Mesendoderm (in vitro differentiated cells): Measurements from ENCODE around the gene ABO.

ENCODE experiments used
- DNase-seq: peaks from one replicate; pipeline ENCODE4 v3.0.0; 2013
- H2AK5ac ChIP-seq: 2 replicates; pipeline ENCODE4 v1.6.1; 2013; ENCODE audit warnings: low read length, inconsistent platforms
- H2BK120ac ChIP-seq: 2 replicates; pipeline ENCODE4 v1.6.1; 2013; ENCODE audit warnings: low read depth, mild to moderate bottlenecking, low read length, moderate library complexity, mixed read lengths
- H2BK15ac ChIP-seq: replicated peaks from 2 replicates; pipeline ENCODE4 v1.6.1; 2013; ENCODE audit warnings: low read depth, mild to moderate bottlenecking, moderate library complexity
- H2BK5ac ChIP-seq: 2 replicates; pipeline ENCODE4 v1.6.1; 2013; ENCODE audit warnings: low read length, inconsistent platforms
- H3K18ac ChIP-seq: 2 replicates; pipeline ENCODE4 v1.6.1; 2013; ENCODE audit warnings: mild to moderate bottlenecking, low read length, mixed read lengths
- H3K23ac ChIP-seq: one replicate; pipeline ENCODE4 v1.6.1; 2013; ENCODE audit warnings: low read length
- H3K27ac ChIP-seq: 2 replicates; pipeline ENCODE4 v1.5.1; 2013; ENCODE audit warnings: low read depth, mild to moderate bottlenecking, inconsistent platforms, low read length, moderate library complexity
- H3K27me3 ChIP-seq: 2 replicates; pipeline ENCODE4 v1.6.1; 2013; ENCODE audit warnings: low read length, control low read depth, mild to moderate bottlenecking, inconsistent platforms; ENCODE audit not compliant: insufficient read depth, poor library complexity
- H3K36me3 ChIP-seq: 2 replicates; pipeline ENCODE4 v1.6.1; 2013; ENCODE audit warnings: low read length, inconsistent platforms; ENCODE audit not compliant: control insufficient read depth, insufficient read depth
- H3K4ac ChIP-seq: one replicate; pipeline ENCODE4 v1.6.1; 2013; ENCODE audit warnings: low read depth, mild to moderate bottlenecking, low read length, moderate library complexity
- H3K4me1 ChIP-seq: 2 replicates; pipeline ENCODE4 v1.6.1; 2013; ENCODE audit warnings: low read depth, low read length, inconsistent platforms; ENCODE audit not compliant: control insufficient read depth
- H3K4me2 ChIP-seq: 2 replicates; pipeline ENCODE4 v1.6.1; 2013; ENCODE audit warnings: low read length
- H3K4me3 ChIP-seq: 2 replicates; pipeline ENCODE4 v1.5.1; 2013; ENCODE audit warnings: mild to moderate bottlenecking, low read length
- H3K56ac ChIP-seq: one replicate; pipeline ENCODE4 v1.6.1; 2013; ENCODE audit warnings: low read length
- H3K79me1 ChIP-seq: 2 replicates; pipeline ENCODE4 v1.6.1; 2013; ENCODE audit warnings: low read length, inconsistent platforms
- H3K79me2 ChIP-seq: 2 replicates; pipeline ENCODE4 v1.6.1; 2013; ENCODE audit warnings: mild to moderate bottlenecking, low read length; ENCODE audit not compliant: control insufficient read depth, insufficient read depth
- H3K9ac ChIP-seq: 2 replicates; pipeline ENCODE4 v1.6.1; 2013; ENCODE audit warnings: low read length, inconsistent platforms
- H4K5ac ChIP-seq: one replicate; pipeline ENCODE4 v1.6.1; 2013; ENCODE audit warnings: low read length
- H4K8ac ChIP-seq: one replicate; pipeline ENCODE4 v1.6.1; 2013; ENCODE audit warnings: low read depth, mild to moderate bottlenecking, control low read depth, low read length, moderate library complexity
- WGBS: extraction: QIAGEN DNeasy Blood & Tissue Kit; methylation state at CpG from one replicate; pipeline ENCODE4 v1.1.7; 2013; ENCODE audit warnings: low lambda C conversion rate, missing lambda C conversion rate; ENCODE audit not compliant: insufficient coverage; ENCODE audit errors: extremely low coverage; 5-methylcytosine and 5-hydroxymethylcytosine counted together

ABO gene

GRCh38 chr9:133306242-133307204 is 31.5 kb upstream of the ABO start:
- Histone ChIP-seq H3K4me1 (no peaks in the 10 kb centered on the region), H3K4ac (no peak overlapping the region), H4K5ac (no peak overlapping the region), H3K4me3 (no peak overlapping the region), H3K56ac (no peak overlapping the region), H3K23ac (no peak overlapping the region), H3K79me2 (no peaks in the 10 kb centered on the region), H3K36me3 (no peaks in the 10 kb centered on the region), H2BK5ac (no peak overlapping the region), H3K18ac (no peak overlapping the region), H4K8ac (no peak overlapping the region), H3K27me3 (no peaks in the 10 kb centered on the region), H3K9ac (no peak overlapping the region), H3K79me1 (no peaks in the 10 kb centered on the region), H2BK15ac (no peak overlapping the region), H2AK5ac (no peak overlapping the region), H2BK120ac (no peak overlapping the region), H3K27ac (no peak overlapping the region), H3K4me2 (no peak overlapping the region)
- DNase-seq: no peak
- WGBS: no CpG with 5 or more reads among the region's 31 CpGs

GRCh38 chr9:133305731-133306130 is 30.7 kb upstream of the ABO start:
- no peak overlapping the region for H3K23ac ChIP-seq
- DNase-seq: no peak
- no CpG with 5 or more reads among the region's 23 CpGs for WGBS
- no peak overlapping the region for H4K8ac ChIP-seq
- no peaks in the 10 kb centered on the region for H3K4me1 ChIP-seq
- no peak overlapping the region for H2AK5ac ChIP-seq
- H4K5ac ChIP-seq: no peak overlapping the region
- H2BK5ac ChIP-seq: no peak overlapping the region
- H3K27ac ChIP-seq: no peak overlapping the region
- H3K79me1 ChIP-seq: no peaks in the 10 kb centered on the region
- no peak overlapping the region for H3K56ac ChIP-seq
- no peaks in the 10 kb centered on the region for H3K36me3 ChIP-seq
- H3K79me2 ChIP-seq: no peaks in the 10 kb centered on the region
- no peak overlapping the region for H2BK15ac ChIP-seq
- H3K4me3 ChIP-seq: no peak overlapping the region
- no peak overlapping the region for H3K4me2 ChIP-seq
- H3K4ac ChIP-seq: no peak overlapping the region
- no peak overlapping the region for H2BK120ac ChIP-seq
- no peaks in the 10 kb centered on the region for H3K27me3 ChIP-seq
- H3K9ac ChIP-seq: no peak overlapping the region
- no peak overlapping the region for H3K18ac ChIP-seq

- Histone ChIP-seq H3K27me3 (no peaks in the 10 kb centered on the region), H3K9ac (no peak overlapping the region), H3K79me1 (no peaks in the 10 kb centered on the region), H3K4ac (no peak overlapping the region), H3K4me2 (no peak overlapping the region), H3K56ac (no peak overlapping the region), H3K18ac (no peak overlapping the region), H2BK5ac (no peak overlapping the region), H3K27ac (no peak overlapping the region), H3K36me3 (no peaks in the 10 kb centered on the region), H4K5ac (no peak overlapping the region), H3K4me3 (no peak overlapping the region), H3K23ac (no peak overlapping the region), H3K79me2 (no peaks in the 10 kb centered on the region), H4K8ac (no peak overlapping the region), H2AK5ac (no peak overlapping the region), H2BK120ac (no peak overlapping the region), H2BK15ac (no peak overlapping the region), H3K4me1 (no peaks in the 10 kb centered on the region)
- no peak for DNase-seq
- no CpG with 5 or more reads among the region's 38 CpGs for WGBS
Observed at GRCh38 chr9:133304477-133305377, 29.7 kb upstream of the ABO start.

- no peaks in the 10 kb centered on the region for H3K36me3 ChIP-seq
- no peaks in the 10 kb centered on the region for H3K79me1 ChIP-seq
- H4K8ac ChIP-seq: no peak overlapping the region
- H2AK5ac ChIP-seq: no peak overlapping the region
- H3K4ac ChIP-seq: no peak overlapping the region
- no peaks in the 10 kb centered on the region for H3K27me3 ChIP-seq
- no peak overlapping the region for H3K4me3 ChIP-seq
- no peak overlapping the region for H3K27ac ChIP-seq
- no peak for DNase-seq
- H2BK120ac ChIP-seq: no peak overlapping the region
- H3K23ac ChIP-seq: no peak overlapping the region
- H3K4me1 ChIP-seq: no peaks in the 10 kb centered on the region
- no peak overlapping the region for H4K5ac ChIP-seq
- WGBS: no CpG with 5 or more reads among the region's 13 CpGs
- no peak overlapping the region for H2BK5ac ChIP-seq
- no peak overlapping the region for H3K9ac ChIP-seq
- H3K56ac ChIP-seq: no peak overlapping the region
- H3K4me2 ChIP-seq: no peak overlapping the region
- H3K79me2 ChIP-seq: no peaks in the 10 kb centered on the region
- no peak overlapping the region for H2BK15ac ChIP-seq
- no peak overlapping the region for H3K18ac ChIP-seq
Observed at GRCh38 chr9:133304158-133304470, 29.1 kb upstream of the ABO start.

- Histone ChIP-seq H3K27me3 (no peaks in the 10 kb centered on the region), H4K8ac (no peak overlapping the region), H2BK15ac (no peak overlapping the region), H3K36me3 (no peaks in the 10 kb centered on the region), H3K79me1 (no peaks in the 10 kb centered on the region), H3K4me2 (no peak overlapping the region), H3K79me2 (no peaks in the 10 kb centered on the region), H3K56ac (no peak overlapping the region), H3K18ac (no peak overlapping the region), H3K9ac (no peak overlapping the region), H3K4me1 (no peaks in the 10 kb centered on the region), H3K4me3 (no peak overlapping the region), H2BK120ac (no peak overlapping the region), H3K4ac (no peak overlapping the region), H2BK5ac (no peak overlapping the region), H4K5ac (no peak overlapping the region), H3K23ac (no peak overlapping the region), H2AK5ac (no peak overlapping the region), H3K27ac (no peak overlapping the region)
- WGBS: no CpG with 5 or more reads among the region's 26 CpGs
- DNase-seq: no peak
Observed at GRCh38 chr9:133303266-133304157, 28.5 kb upstream of the ABO start.
